ENCODE measurements around the gene STAP2. TPM values are rescaled to one million over a fixed set of nuclear protein-coding genes. Genes with fewer than 3 reads are reported as not detected.
A peak's percentile ranks its signal among the peaks of the same experiment; 100 is the strongest.

The STAP2 gene
- total RNA-seq, 2 donors from 2014 or later, result 47.9 to 107 TPM

- H3K9me3 ChIP-seq, result no peaks in the 10 kb centered on the region
- 85% methylated on average over 16 of the region's 16 CpGs for WGBS
- intact Hi-C loops (cut with DNase I), result no loop called here
- DNase-seq (ENCODE audit: low spot score), result no peak
- TF ChIP-seq POLR2AphosphoS5 (IDR thresholded peaks at IDR 0.05) (no peak), CTCF (IDR thresholded peaks at IDR 0.05) (no peak), POLR2A (IDR thresholded peaks at IDR 0.05) (no peak)
- H3K4me3 ChIP-seq, result no peak overlapping the region
- peaks cover 0 to 17% of the 10 kb centered on the region in 2 donors for H3K36me3 ChIP-seq
- no peak overlapping the region for H3K27ac ChIP-seq
- H3K4me1 ChIP-seq (replicated peaks), result no peaks in the 10 kb centered on the region
- H3K27me3 ChIP-seq (replicated peaks; ENCODE audit: insufficient read depth), result no peaks in the 10 kb centered on the region
Measured at GRCh38 chr19:4357921-4358326, 19.3 kb upstream of the STAP2 start.

GRCh38 chr19:4357095-4357797 lies 18.6 kb upstream of the STAP2 start:
- no peak overlapping the region for H3K4me3 ChIP-seq
- H3K27me3 ChIP-seq (replicated peaks; ENCODE audit: insufficient read depth), result no peaks in the 10 kb centered on the region
- H3K9me3 ChIP-seq, result no peaks in the 10 kb centered on the region
- intact Hi-C loops (cut with DNase I), result no loop called here
- no peak for DNase-seq (ENCODE audit: low spot score)
- TF ChIP-seq CTCF (IDR thresholded peaks at IDR 0.05) (no peak), POLR2AphosphoS5 (IDR thresholded peaks at IDR 0.05) (no peak), POLR2A (IDR thresholded peaks at IDR 0.05) (no peak)
- no peaks in the 10 kb centered on the region for H3K4me1 ChIP-seq (replicated peaks)
- H3K36me3 ChIP-seq, result peaks cover 0 to 10% of the 10 kb centered on the region in 2 donors
- 63% methylated on average over 13 of the region's 23 CpGs for WGBS
- H3K27ac ChIP-seq, result no peak overlapping the region

GRCh38 chr19:4354897-4355296 lies 16.3 kb upstream of the STAP2 start:
- intact Hi-C loops (cut with DNase I), result loop anchor here (5.0 kb wide), 1 partner anchor 88 kb away; no protein-coding TSS in a partner anchor
- Histone ChIP-seq H3K27ac (no peak overlapping the region), H3K9me3 (no peaks in the 10 kb centered on the region), H3K27me3 (replicated peaks; ENCODE audit: insufficient read depth) (no peaks in the 10 kb centered on the region), H3K36me3 (no peaks in the 10 kb centered on the region), H3K4me1 (replicated peaks) (no peaks in the 10 kb centered on the region), H3K4me3 (no peak overlapping the region)
- no peak for TF ChIP-seq POLR2A (IDR thresholded peaks at IDR 0.05)
- TF ChIP-seq CTCF (IDR thresholded peaks at IDR 0.05), result no peak
- no peak for TF ChIP-seq POLR2AphosphoS5 (IDR thresholded peaks at IDR 0.05)
- no peak for DNase-seq (ENCODE audit: low spot score)
- 86% methylated on average over 13 of the region's 17 CpGs for WGBS

- H3K4me3 ChIP-seq, result no peak overlapping the region
- TF ChIP-seq POLR2AphosphoS5 (IDR thresholded peaks at IDR 0.05), result no peak
- no peak for TF ChIP-seq CTCF (IDR thresholded peaks at IDR 0.05)
- TF ChIP-seq POLR2A (IDR thresholded peaks at IDR 0.05), result no peak
- DNase-seq (ENCODE audit: low spot score), result no peak
- H3K36me3 ChIP-seq, result no peaks in the 10 kb centered on the region
- 81% methylated on average over 12 of the region's 12 CpGs for WGBS
- intact Hi-C loops (cut with DNase I), result loop anchor here (5.0 kb wide), 1 partner anchor 87 kb away; no protein-coding TSS in a partner anchor
- H3K4me1 ChIP-seq (replicated peaks), result no peaks in the 10 kb centered on the region
- H3K9me3 ChIP-seq, result no peaks in the 10 kb centered on the region
- no peaks in the 10 kb centered on the region for H3K27me3 ChIP-seq (replicated peaks; ENCODE audit: insufficient read depth)
- H3K27ac ChIP-seq, result no peak overlapping the region
Measured at GRCh38 chr19:4354282-4354681, 15.7 kb upstream of the STAP2 start.

GRCh38 chr19:4352701-4353121 lies 14.1 kb upstream of the STAP2 start:
- no peaks in the 10 kb centered on the region for H3K4me1 ChIP-seq (replicated peaks)
- WGBS, result 38% methylated on average over 9 of the region's 9 CpGs
- no peaks in the 10 kb centered on the region for H3K36me3 ChIP-seq
- H3K27me3 ChIP-seq (replicated peaks; ENCODE audit: insufficient read depth), result no peaks in the 10 kb centered on the region
- no peak for TF ChIP-seq POLR2A (IDR thresholded peaks at IDR 0.05)
- TF ChIP-seq POLR2AphosphoS5 (IDR thresholded peaks at IDR 0.05), result no peak
- TF ChIP-seq CTCF (IDR thresholded peaks at IDR 0.05), result peak; percentile 65 to 85 (median 71)
- DNase-seq (ENCODE audit: low spot score), result no peak
- H3K27ac ChIP-seq, result no peak overlapping the region
- H3K9me3 ChIP-seq, result no peaks in the 10 kb centered on the region
- H3K4me3 ChIP-seq, result no peak overlapping the region
- intact Hi-C loops (cut with DNase I), result loop anchor here (5.0 kb wide), 1 partner anchor 85 kb away; no protein-coding TSS in a partner anchor

Data from prostate gland (tissue), 2 donors.